DMS153 treated with DMSO at 0.1 percent for 48 hours (cell line): Measurements from ENCODE around the gene BCOR.

Experiments used
- DNase-seq: peaks from one replicate; lab custom pipeline; 2025; ENCODE audit not compliant: unreplicated experiment; lab: John Stamatoyannopoulos, UW

Gene BCOR

DNA sequence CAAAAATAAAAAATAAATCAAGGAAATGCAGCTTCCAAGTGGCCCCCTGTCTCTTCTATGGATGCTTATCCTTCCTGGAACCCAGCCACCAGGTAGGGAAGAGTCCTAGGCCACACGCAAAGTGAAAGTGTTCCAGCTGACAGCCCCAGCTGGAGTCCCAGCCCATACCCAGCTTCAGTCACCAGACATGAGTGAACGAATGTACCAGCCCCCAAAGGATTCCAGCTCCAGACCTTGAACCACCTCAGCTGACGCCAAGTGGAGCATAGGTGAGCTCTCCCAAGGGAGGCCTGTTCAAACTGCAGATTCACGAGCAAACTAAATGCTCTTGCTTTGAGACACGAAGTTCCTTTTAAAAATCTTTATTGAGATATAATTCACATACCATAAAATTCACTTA lies 62.0 kb downstream of the BCOR start:
- DNase-seq = no peak

DNA sequence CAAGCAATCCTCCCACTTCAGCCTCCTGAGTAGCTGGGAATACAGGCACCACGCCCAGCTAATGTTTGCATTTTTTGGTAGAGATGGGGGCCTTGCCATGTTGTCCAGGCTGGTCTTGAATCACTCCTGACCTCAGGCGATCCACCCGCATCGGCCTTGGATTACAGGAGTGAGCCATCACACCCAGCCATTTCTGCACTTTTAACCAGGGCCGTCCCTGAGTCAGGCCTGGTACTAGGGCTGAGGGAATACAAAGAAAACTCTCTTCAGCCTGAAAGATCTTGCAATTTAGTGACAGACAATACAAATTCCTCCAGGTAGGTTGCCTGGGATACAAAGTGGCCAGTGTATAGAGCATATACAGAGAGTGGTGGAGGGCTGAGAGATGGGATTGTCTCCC lies 65.8 kb downstream of the BCOR start:
- no peak for DNase-seq

DNA sequence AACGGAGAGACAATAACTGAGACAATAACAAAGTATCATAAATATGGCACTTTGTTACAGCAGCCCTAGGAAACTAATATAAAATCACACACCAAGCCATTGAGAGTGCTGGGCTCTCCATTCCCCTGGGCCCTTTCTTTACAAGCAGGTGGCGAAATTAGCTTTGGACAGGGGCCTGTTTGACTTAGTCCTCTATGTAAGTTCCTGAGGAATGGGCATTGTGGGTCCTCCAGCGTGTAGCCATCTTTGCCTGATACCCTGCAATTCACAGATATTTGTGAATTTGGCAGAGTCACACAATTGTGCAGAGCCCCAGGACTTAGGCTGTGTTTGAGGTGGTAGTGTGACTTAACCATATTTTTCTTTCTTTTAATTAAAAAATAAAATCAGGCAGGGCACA lies 67.6 kb downstream of the BCOR start:
- DNase-seq = no peak

DNA sequence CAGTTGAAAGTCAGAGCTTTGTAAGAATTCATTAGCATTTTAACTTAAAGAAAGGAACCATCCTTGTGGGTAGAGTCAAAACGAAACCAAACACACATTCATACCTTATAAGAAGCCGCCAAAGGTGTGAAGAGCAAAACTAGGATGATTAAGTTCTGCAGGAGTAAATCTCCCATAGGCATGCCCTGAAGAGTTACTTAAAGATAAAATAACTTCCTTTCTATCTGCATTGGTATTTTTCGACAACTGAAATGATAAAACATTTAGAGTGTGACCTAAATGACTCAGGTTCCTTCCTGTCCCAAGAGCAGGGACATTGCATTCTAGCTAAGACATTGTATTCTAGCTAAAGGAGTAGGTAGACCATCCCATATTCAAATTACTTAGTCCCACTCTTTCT lies 75.3 kb downstream of the BCOR start:
- no peak for DNase-seq

DNA sequence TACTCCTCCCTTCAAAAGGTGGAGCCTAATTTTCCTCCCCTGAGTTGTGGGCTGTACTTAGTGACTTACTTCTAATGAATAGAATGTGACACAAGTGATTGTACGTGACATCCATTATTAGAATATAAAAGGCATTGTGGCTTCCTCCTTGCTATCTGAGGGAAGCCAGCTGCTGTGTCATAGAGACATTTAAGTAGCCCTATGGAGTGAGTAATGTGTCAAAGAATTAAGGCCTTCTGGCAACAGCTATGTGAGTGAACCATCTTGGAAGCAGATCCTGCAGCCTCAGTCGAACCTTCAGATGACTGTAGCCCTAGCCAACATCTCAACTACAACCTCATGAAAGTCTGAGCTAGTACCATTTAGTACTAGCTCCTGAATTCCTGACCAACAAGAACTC lies 76.1 kb downstream of the BCOR start:
- no peak for DNase-seq

DNA sequence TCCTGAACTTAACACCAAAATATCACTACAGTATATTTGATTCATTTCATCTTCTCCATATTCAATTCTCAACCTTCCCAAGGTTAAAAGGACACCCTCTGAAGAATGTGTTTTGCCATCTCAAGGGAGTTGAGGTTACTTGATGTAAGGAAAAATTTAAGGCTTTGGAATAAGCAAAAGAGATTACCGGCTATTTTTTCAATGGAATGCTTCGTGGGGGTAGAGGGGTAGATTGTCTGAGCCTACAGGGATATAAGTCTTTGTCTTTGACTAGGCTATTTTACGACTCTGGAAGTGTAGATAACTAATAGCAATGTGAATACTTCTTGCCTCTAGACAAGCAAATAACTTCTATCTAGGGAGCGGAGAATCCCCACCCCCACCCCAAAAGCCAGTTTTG lies 78.2 kb downstream of the BCOR start:
- no peak for DNase-seq

DNA sequence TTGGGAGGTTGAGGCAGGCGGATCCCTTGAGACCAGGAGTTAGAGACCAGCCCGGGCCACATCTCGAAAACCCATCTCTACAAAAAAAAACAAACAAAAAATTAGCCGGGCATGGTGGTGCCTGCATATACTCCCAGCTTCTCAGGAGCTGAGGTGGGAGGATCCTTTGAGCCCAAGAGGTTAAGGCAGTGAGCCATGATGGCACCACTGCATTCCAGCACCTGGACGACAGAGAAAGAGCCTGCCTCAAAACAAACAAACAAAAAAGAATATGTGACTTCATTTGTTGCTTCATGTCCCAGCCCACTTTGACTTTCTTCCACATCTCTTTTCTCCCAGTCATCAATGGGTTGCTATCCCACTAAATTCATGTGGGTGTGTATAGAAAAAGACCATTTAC lies 79.7 kb downstream of the BCOR start:
- no peak for DNase-seq

DNA sequence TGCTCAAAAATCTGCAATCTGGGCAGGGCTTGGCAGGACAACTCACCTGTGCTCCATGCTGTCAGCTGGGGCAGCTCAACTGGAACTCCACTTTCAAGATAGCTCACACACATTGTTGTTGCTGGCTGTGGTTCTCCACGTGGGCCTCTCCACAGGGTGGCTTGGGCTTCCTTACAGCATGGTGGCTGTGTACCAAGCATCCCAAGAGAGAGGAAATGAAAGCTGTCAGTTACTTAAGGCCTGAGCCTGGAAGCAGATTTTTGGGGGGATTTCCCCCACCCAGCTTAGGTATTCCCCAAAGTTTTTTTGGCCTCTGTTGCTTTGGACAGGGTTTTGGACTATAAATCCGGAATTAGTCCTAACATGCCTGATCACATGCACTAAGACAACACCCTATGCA lies 81.0 kb downstream of the BCOR start:
- no peak for DNase-seq

DNA sequence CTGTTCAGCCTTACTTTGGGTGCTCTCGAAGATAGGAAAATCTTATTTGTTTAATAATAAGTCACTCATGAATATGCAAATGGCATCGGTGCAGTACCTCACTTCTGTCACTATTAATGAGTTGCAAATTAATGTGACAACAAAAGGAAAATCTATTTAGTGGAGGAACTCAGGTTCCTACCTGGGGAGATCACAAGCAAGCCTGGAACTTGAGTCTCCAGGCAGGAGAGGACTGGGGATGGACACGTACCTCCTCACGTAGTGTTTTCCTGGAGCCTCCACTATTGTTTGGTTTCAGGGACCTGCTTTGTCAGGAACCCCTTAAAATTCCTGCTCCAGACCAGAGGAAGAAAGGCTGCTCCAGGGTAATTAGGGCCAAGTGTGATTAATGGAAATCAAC lies 82.1 kb downstream of the BCOR start:
- no peak for DNase-seq

DNA sequence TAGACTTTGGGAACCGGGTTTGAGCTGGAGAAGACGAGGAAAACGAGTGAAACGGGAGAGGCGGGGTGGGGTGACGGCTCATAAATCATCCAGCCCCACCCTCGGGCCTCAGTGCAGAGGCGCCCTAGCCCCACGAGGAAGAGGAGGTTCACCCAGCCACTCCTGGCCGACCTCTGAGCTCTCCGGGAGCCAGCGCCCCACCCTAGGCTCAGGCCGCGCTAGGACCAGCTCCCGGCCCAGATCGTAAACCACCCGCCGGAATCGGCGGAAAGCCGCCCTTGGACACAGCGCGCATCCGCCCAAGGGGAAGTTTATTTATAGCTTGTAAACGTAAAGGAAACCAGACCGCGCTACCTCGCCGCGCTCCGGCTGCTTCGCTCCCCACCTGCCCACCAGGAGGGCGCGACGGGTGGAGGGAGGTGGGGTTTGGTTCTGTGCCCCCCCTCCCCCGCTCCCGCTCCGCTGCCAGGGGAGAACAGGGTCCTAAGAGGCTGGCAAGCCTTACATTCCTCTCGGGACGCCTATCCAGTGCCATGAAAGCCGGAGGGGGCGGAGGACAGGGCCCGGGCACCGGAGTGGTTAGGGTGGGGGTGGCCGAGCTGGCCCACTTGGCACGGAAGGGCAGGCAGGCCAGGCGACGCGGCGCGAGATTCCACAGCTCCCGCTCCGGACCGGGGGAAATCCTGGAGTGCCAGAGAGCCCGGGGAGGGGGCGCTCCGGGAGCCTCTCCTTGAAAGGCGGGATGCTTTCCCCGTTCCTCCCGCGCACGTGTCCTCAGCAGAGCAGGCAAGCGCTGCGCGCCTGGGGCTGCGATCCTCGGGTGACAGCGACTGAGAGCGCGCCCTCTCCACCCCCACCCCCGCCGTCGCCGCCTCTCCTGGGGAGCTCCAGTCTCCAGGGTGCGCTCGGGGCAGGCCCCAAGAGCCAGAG lies 84.2 kb downstream of the BCOR start:
- DNase-seq = no peak

DNA sequence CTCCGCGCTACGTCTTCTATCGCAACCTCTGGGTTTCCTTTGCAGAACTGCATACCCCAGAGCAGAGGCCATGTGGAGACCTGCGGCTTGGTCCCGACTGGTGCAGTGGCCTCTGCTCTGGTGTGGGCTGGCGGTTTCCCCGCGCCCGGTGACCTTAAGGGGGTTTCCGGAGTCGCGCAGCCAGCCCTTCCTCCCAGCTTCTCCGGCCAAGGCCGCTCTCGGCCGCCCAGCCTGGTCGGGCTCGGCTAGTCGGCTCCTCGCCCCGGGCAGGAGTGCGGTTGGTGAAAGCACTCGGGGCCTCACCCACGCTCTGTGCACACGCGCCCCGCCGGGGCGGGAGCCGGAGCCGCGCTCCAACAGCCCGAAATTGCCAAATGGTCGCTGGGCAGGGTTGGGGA lies 84.9 kb downstream of the BCOR start:
- no peak for DNase-seq

DNA sequence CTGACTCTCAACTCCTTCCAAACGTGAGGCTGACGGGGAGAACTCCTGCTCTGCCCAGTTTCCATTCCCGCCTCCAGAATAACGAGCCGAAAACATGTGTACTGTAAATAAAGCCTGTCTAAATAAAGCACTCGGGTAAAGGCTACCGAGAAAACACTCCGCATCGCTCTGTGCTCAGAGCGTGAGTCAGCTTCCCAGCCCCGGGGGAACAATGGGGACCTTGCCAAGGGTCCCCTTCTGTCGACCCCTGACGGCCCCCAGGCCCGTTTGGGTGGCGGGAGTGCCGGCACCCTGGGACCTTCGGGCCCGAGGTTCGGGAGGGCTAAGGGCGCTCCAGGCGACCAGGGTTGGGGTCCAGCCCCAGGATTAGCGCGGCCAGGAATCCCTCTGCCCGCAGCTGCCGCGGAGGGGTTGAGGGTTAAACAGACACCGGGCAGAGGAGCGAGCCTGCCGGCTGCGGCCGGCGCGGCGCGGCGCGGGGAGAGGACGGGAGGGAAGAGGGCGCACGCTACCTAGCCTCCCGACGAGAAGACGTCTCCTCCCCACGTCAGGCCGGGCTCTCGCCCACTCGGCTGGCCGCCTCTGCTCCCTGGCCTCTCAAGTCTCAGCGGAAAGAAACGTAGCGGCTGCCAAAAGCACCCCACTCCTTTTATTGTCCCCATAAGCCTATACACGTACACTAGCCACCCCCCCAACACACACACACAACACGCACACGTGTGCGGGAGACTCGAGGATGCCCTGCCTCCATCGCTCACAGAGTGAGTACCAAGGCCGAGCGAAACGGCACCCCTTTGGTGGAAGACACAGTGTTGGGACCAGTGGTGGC lies 85.5 kb downstream of the BCOR start:
- no peak for DNase-seq

DNA sequence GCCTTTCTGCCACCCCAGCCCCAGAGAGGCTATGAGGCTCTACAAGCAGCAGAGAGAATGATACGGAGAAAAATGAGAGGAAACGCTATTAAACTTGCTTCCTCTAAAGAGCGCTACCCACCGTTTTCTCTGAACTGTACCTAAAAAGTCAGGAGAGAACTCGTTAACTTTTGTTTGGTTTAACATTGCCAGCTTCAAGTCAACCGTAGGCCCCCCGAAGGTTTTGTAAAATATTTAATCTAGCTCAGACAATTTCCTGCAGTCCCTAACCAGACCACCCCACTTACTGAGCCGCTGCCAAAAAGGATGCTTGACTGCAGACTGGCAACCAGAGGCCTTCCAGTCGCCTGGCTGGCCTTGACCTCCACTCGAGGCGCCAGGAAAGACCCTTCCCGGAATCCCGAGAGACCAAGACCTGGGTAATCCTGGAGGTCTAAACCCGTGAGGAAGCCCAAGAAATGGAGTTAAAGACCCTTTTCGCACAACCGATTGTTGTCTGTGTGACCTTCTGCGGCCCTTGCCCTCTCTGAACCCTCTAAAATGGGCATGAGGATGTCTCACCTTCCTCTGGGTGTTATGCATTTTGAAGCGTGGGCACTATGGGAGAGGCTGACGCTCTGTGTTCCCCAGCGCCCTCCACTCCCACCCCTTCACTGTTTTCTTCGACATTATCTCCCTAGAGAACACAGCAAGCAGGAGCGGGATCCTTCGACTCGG lies 86.3 kb downstream of the BCOR start:
- no peak for DNase-seq

DNA sequence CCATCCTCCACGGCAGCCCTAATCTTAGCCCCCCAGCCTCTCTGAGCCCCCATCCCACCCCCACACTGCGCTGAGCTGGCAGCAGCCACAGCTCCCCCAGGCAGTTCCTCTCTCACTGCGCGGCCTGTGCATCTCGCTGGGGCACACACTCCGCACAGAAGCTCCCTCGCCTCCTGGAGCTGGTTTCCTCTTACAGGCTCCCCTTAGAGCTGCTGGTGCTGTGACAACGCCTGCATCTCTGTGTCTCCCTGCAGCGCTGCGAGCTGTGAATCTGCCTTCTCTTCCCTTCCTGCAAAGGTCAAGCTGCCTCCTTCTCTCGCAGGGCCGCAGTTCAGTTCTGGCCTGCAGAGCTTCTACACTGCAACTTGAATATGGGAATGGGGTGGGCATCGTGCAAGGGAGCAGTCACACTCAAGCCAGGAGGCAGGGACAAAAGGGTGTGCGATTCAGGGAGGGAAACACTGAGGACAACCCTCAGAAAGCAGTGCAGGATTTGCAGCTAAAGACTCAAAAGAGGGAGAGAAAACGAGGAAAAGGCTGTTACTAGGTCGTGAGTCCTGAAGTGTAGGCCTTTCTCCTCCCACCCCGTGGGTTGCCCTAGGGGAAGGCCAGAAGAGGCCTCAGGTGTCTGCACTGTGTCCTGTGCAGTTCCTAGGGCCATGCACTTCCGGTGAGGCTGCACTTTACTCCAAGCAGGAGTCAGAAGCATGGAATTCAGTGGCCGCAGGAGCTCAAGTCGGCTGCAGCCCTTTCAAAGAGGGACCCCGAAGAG lies 87.0 kb downstream of the BCOR start:
- DNase-seq = no peak

DNA sequence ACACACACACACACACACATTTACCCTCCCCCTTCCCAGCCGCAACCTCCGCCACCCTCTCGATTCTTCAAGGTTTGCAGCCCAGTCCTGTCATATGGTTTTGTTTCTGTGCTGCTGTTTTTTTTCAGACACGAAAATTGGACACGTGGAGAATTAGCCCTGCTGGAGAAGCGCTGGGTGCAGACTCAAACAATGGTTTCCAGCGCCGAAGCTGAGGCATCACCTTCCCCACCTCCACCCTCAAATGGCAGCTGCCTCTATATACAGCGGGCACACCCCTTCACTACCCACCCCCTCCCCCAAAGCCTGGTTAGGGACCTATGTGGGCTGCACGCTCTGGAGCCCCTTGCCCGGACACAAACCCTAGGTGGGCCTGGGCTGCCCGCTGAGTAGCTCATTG lies 87.9 kb downstream of the BCOR start:
- no peak for DNase-seq

DNA sequence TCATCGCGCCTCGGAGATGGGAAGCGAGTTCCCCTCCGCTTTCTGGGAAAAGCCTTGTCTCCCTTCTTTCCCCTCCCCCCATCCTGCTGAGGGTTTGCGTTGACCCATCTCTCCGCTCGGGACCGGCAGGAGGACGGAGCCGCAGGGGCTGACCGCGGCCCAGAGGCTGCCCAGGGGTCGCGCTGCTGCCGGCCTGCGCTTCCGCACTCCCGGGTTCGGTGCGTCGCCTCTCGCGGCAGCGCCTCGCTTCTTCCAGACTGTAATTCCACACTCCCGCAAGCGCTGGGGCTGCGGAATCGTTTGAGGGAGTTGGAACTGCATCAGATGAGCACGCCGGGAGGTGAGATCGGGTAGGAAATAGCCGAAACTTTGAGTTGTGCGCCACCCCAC lies 88.3 kb downstream of the BCOR start:
- no peak for DNase-seq

DNA sequence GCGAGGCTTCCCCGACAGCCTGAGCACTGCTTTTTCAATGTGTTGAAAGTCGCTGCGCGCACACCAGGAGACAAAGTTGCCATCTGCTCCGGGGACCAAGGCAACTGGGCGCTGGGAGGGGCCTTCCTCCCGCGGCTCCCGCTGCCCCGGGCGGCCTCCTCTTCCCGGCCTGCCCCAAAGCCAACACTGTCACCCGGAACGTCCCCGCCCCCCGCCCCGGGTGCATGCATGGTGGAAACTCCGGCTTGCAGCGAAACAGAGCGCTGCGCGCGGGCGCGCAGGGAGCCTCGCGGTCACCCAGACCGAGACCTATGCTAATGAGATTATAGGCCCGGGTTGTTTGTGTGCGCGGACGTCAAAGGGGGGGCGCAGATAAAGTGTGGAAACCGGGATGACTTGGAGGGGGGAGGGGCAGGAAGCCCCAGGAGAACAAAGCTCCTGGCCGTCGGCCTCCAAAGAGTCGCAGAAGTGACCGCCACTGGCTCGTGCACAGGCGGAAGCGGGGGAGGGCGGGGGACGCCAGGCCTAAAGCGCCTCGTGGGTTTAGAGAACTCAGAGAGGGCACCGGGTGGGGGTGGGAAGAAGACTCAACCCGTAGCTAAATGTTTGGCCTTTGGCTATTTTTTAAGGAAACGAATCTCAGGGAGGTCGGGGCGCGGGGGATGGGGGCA lies 88.8 kb downstream of the BCOR start:
- DNase-seq = no peak

DNA sequence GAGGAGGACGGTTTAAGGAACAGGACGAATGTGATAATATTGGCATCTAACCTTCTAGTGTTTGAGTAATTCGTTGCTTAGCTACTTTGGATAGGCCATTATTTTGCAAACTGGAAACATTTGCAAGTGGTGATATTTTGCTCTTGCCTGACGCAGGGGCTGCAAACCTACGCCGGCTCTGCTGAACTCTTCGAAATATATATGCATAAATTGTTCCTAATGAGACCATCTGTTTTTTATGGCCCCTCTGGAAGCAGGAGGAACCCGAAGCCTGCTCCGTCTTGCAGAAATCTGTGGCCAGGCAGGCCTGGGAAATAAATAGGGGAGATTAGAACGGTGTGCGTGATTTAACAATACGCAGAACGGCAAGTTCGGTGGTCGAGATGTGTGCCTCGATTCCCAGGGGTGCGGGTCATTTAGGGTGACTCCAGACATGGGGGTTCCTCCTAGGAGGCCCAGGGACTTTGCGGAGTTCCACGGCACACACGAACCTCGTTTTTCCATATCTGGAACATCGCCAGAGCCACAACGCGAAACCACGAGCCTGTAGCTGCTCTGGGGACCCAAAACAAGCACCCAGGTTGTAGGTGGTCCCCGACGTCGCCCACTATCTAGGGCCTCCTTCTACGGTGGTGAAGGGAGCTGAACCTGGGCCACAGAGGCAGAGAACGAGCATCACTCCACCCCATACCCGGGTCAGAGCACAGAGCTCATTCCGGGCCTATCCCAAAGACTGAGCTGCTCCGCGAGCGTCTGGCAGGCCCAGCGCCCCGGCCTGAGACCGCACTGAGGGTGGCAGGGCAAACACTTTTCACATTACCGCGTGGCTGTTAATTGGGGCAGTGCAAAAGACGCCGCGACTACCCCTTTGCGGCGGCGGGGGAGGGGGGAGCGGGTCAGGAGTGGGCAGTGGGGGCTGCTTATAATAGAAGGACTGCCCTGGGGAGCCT lies 89.7 kb downstream of the BCOR start:
- DNase-seq = no peak

DNA sequence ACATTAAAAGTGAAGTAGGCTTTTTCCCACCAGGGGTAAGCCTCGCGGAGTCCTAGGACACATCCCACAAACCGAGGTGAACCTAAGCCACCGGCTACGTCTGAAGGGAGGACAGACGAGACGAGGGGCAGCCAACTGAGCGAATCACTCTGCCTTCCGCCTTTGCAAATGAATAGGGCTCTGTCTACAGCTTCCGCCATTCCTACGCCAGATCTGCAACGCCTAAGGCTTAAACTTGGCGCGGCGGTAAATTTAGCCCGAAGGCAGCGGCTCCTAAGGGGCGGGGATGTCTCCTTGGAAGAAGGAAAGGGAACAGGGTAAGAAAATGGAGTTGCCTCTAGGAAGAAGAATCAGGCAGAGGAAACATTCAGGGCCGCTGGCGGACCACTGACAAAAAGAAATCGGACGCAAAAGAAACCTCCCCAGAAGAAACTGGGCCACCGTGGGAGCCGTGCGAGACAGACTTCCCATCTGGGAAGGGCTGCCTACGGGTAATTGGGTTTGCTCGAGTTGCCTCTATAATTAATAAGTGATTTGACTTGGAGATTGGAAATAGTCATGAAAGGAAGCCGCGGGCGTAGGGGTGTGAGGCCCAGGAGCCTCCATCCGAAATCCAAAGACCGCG lies 90.5 kb downstream of the BCOR start:
- DNase-seq = no peak
